ENCODE data around the gene GIMAP8. TPM values are rescaled to one million over a fixed set of nuclear protein-coding genes. Genes with fewer than 3 reads are reported as not detected.

The GIMAP8 gene
- total and polyA plus RNA-seq, 2 experiments from 2014 or later = 0.06 TPM; not detected in 1

DNA sequence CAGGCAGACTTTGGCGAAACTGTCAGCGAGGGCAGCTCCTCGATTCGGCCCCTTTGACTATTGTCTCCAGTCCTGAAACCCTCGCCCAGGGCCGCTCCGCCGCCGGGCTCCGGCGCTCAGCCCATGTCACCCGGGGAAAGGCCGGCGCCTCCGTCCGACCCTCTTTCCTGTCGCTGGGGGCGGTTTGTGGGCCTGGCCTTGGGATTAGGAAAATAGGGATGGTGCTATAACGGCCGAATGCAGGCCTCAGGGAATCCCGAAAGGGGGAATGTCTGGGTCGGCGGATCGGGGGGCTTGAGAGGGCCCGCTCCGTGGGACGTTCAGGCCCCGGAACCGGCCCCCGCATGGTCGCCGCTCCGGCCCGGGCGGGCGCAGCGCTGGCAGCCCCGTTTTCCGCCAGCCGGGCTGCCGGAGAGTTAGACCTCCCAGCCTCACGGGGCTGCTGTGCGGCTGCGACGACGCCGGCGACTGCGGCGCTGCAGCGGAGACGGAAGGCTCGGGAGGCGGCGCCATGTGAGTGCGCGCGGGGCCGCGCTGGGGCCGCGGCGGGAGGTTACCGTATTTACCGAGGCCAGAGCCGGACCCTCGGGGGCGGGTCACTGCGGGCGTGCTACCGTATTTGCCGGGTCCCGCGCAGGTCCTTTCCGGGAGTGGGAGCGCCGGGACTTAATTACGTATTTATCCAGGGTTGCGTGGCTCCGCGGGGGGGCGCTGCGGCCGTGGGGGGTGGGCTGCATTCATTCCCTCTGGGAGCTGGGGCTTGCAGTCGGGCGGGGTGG lies 45.4 kb upstream of the GIMAP8 start:
- Mint-ChIP-seq H3K27me3 (ENCODE audit: insufficient read depth, low read depth, poor library complexity) (peaks cover 37% of the 10 kb centered on the region), H3K27ac (peak overlapping the region; percentile 99), H3K9me3 (no peaks in the 10 kb centered on the region), H3K4me3 (peak overlapping the region; percentile 81), H3K4me1 (peaks cover 71% of the 10 kb centered on the region), H3K36me3 (ENCODE audit: low read depth) (peaks cover 30% of the 10 kb centered on the region)
- H4K20me1 ChIP-seq (replicated peaks; ENCODE audit: insufficient read depth) = no peaks in the 10 kb centered on the region; the same call in 1 of the 2 replicates
- H3K4me2 ChIP-seq = peak overlapping the region; percentile 95
- H3K36me3 ChIP-seq (ENCODE audit: insufficient read depth) = 0 out of 2 replicates have a peak, but pooled peaks cover 4% of the 10 kb centered on the region
- H3K4me1 ChIP-seq (ENCODE audit: insufficient read depth) = peaks cover 55% of the 10 kb centered on the region
- peaks cover 51% of the 10 kb centered on the region for H3F3A ChIP-seq (replicated peaks; ENCODE audit: low read depth)
- peaks cover 26% of the 10 kb centered on the region for H3K79me2 ChIP-seq (replicated peaks; ENCODE audit: insufficient read depth)
- TF ChIP-seq POLR2AphosphoS5 (IDR thresholded peaks at IDR 0.05; ENCODE audit: low read depth) = peak; percentile 55; the same call in 1 of the 2 replicates
- TF ChIP-seq, protein P1, sequence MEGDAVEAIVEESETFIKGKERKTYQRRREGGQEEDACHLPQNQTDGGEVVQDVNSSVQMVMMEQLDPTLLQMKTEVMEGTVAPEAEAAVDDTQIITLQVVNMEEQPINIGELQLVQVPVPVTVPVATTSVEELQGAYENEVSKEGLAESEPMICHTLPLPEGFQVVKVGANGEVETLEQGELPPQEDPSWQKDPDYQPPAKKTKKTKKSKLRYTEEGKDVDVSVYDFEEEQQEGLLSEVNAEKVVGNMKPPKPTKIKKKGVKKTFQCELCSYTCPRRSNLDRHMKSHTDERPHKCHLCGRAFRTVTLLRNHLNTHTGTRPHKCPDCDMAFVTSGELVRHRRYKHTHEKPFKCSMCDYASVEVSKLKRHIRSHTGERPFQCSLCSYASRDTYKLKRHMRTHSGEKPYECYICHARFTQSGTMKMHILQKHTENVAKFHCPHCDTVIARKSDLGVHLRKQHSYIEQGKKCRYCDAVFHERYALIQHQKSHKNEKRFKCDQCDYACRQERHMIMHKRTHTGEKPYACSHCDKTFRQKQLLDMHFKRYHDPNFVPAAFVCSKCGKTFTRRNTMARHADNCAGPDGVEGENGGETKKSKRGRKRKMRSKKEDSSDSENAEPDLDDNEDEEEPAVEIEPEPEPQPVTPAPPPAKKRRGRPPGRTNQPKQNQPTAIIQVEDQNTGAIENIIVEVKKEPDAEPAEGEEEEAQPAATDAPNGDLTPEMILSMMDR (conservative IDR thresholded peaks at IDR 0.05; ENCODE audit: low read depth in 2 of 2) = peak in 1 of 2 experiments; percentile 3; a peak in 1 of 4 replicates
- no peak for TF ChIP-seq NANOG (IDR thresholded peaks at IDR 0.05; ENCODE audit: borderline replicate concordance)
- TF ChIP-seq CREB1 (CRISPR knock-in tag; IDR thresholded peaks at IDR 0.05; ENCODE audit: low read depth) = peak; percentile 66
- TF ChIP-seq, protein P2, sequence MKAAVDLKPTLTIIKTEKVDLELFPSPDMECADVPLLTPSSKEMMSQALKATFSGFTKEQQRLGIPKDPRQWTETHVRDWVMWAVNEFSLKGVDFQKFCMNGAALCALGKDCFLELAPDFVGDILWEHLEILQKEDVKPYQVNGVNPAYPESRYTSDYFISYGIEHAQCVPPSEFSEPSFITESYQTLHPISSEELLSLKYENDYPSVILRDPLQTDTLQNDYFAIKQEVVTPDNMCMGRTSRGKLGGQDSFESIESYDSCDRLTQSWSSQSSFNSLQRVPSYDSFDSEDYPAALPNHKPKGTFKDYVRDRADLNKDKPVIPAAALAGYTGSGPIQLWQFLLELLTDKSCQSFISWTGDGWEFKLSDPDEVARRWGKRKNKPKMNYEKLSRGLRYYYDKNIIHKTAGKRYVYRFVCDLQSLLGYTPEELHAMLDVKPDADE (IDR thresholded peaks at IDR 0.05) = no peak
- no peaks in the 10 kb centered on the region for H3K9me2 ChIP-seq (ENCODE audit: insufficient read depth)
- DNase-seq (ENCODE audit: low spot score) = peak; percentile 93
- peak; percentile 41 for ATAC-seq
- peak overlapping the region; percentile 75 for H3K4me3 ChIP-seq
- H3K27ac ChIP-seq (ENCODE audit: low read depth) = peak overlapping the region; percentile 99
- no peaks in the 10 kb centered on the region for H3K27me3 ChIP-seq (ENCODE audit: insufficient read depth)
- peak overlapping the region; percentile 69; the same call in 1 of the 2 replicates for H2AFZ ChIP-seq

DNA sequence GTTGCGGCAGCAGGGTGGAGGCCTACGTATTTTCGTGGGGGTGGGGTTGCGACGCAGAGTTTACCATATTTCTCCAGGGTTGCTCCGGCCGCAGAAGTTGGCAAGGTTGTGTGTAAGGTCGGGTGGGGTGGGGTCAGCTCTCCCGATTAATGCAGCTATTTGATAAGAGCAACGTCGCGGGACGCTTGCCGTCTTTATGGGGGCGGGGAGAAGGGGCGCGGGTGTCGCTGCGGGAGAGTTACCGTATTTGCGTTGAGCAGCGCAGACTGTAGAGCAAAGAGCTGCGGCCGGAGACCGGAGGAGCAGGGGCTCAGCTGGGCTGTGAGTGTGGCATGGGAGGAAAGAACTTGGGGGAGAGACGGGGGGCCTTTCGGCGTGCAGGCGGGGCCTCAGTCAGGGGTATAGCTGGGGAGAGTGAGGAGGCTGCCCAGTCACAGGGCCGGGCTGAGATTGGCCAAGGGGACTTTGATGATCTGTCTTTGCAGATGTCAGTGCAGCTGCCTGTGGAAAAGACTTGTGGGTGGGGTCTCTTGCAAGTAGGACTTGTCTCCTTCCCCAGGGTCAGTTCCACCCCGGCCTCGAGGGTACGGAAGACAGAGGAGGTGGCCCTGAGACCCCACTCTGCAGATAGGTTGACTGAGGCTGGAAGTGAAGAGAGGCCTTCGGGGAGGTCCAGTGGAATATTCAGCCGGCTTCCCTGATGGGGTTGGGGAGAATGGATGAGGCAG lies 44.7 kb upstream of the GIMAP8 start:
- Mint-ChIP-seq H3K9me3 (no peaks in the 10 kb centered on the region), H3K4me3 (peak overlapping the region; percentile 81), H3K36me3 (ENCODE audit: low read depth) (peaks cover 30% of the 10 kb centered on the region), H3K4me1 (peaks cover 65% of the 10 kb centered on the region), H3K27ac (peak overlapping the region; percentile 88), H3K27me3 (ENCODE audit: insufficient read depth, low read depth, poor library complexity) (peaks cover 37% of the 10 kb centered on the region)
- Histone ChIP-seq H3K4me1 (ENCODE audit: insufficient read depth) (peaks cover 47% of the 10 kb centered on the region), H3K9me2 (ENCODE audit: insufficient read depth) (no peaks in the 10 kb centered on the region), H3K4me3 (peak overlapping the region; percentile 75), H3K79me2 (replicated peaks; ENCODE audit: insufficient read depth) (peaks cover 26% of the 10 kb centered on the region), H3K36me3 (ENCODE audit: insufficient read depth) (peaks cover 5% of the 10 kb centered on the region; the same call in 1 of the 2 replicates), H4K20me1 (replicated peaks; ENCODE audit: insufficient read depth) (no peaks in the 10 kb centered on the region; the same call in 1 of the 2 replicates), H3F3A (replicated peaks; ENCODE audit: low read depth) (peaks cover 43% of the 10 kb centered on the region), H3K27ac (ENCODE audit: low read depth) (peak overlapping the region; percentile 81; the same call in 1 of the 2 replicates), H3K27me3 (ENCODE audit: insufficient read depth) (no peaks in the 10 kb centered on the region), H3K4me2 (peak overlapping the region; percentile 95), H2AFZ (peak overlapping the region; percentile 69)
- peak; percentile 20 for ATAC-seq
- DNase-seq (ENCODE audit: low spot score) = peak; percentile 78
- TF ChIP-seq ZNF114 (CRISPR knock-in tag; IDR thresholded peaks at IDR 0.05) (no peak), JUNB (IDR thresholded peaks at IDR 0.05; ENCODE audit: unreplicated experiment) (no peak), NANOG (IDR thresholded peaks at IDR 0.05; ENCODE audit: borderline replicate concordance) (no peak), POLR2AphosphoS5 (IDR thresholded peaks at IDR 0.05; ENCODE audit: low read depth) (no peak)
- TF ChIP-seq, protein P3, sequence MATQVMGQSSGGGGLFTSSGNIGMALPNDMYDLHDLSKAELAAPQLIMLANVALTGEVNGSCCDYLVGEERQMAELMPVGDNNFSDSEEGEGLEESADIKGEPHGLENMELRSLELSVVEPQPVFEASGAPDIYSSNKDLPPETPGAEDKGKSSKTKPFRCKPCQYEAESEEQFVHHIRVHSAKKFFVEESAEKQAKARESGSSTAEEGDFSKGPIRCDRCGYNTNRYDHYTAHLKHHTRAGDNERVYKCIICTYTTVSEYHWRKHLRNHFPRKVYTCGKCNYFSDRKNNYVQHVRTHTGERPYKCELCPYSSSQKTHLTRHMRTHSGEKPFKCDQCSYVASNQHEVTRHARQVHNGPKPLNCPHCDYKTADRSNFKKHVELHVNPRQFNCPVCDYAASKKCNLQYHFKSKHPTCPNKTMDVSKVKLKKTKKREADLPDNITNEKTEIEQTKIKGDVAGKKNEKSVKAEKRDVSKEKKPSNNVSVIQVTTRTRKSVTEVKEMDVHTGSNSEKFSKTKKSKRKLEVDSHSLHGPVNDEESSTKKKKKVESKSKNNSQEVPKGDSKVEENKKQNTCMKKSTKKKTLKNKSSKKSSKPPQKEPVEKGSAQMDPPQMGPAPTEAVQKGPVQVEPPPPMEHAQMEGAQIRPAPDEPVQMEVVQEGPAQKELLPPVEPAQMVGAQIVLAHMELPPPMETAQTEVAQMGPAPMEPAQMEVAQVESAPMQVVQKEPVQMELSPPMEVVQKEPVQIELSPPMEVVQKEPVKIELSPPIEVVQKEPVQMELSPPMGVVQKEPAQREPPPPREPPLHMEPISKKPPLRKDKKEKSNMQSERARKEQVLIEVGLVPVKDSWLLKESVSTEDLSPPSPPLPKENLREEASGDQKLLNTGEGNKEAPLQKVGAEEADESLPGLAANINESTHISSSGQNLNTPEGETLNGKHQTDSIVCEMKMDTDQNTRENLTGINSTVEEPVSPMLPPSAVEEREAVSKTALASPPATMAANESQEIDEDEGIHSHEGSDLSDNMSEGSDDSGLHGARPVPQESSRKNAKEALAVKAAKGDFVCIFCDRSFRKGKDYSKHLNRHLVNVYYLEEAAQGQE (IDR thresholded peaks at IDR 0.05; ENCODE audit: unreplicated experiment) = no peak
- TF ChIP-seq, protein P2 (IDR thresholded peaks at IDR 0.05) = no peak
- TF ChIP-seq, protein P1 (conservative IDR thresholded peaks at IDR 0.05; ENCODE audit: low read depth in 2 of 2) = no peak

All from GM23338 (cell line).